CD4-positive, alpha-beta T cell treated with Interferon gamma for 1 hour (primary cell): ENCODE results near the gene PRKG1.

Source experiments
- DNase-seq: peaks from one replicate; pipeline ENCODE4 v3.0.0-alpha.2; 2020

Gene PRKG1

GRCh38 chr10:51077074-51077473, 2.8 kb downstream of the PRKG1 start:
- DNase-seq, result no peak

- DNase-seq, result no peak
These were observed 3.2 kb downstream of the PRKG1 start for GRCh38 chr10:51077507-51077906.

GRCh38 chr10:51079331-51079730, 5.0 kb downstream of the PRKG1 start:
- no peak for DNase-seq

GRCh38 chr10:51079766-51080165, 5.5 kb downstream of the PRKG1 start:
- DNase-seq, result no peak

- DNase-seq, result no peak
These were observed 6.2 kb downstream of the PRKG1 start for GRCh38 chr10:51080311-51081006.

- no peak for DNase-seq
These were observed 8.6 kb downstream of the PRKG1 start for GRCh38 chr10:51082857-51083256.

GRCh38 chr10:51083356-51083853, 9.1 kb downstream of the PRKG1 start:
- DNase-seq, result no peak

GRCh38 chr10:51085204-51085603, 10.9 kb downstream of the PRKG1 start:
- no peak for DNase-seq

GRCh38 chr10:51086710-51087109, 12.4 kb downstream of the PRKG1 start:
- no peak for DNase-seq

- no peak for DNase-seq
These were observed 12.8 kb downstream of the PRKG1 start for GRCh38 chr10:51087114-51087513.

- DNase-seq, result no peak
These were observed 15.9 kb downstream of the PRKG1 start for GRCh38 chr10:51090190-51090589.

GRCh38 chr10:51092402-51092801, 18.1 kb downstream of the PRKG1 start:
- no peak for DNase-seq

- no peak for DNase-seq
These were observed 21.2 kb downstream of the PRKG1 start for GRCh38 chr10:51095444-51095843.

GRCh38 chr10:51097546-51097945, 23.3 kb downstream of the PRKG1 start:
- DNase-seq, result no peak

- no peak for DNase-seq
These were observed 25.9 kb downstream of the PRKG1 start for GRCh38 chr10:51100221-51100620.

GRCh38 chr10:51103554-51104217, 29.4 kb downstream of the PRKG1 start:
- DNase-seq, result no peak

- no peak for DNase-seq
These were observed 32.1 kb downstream of the PRKG1 start for GRCh38 chr10:51106311-51106945.

- no peak for DNase-seq
These were observed 34.1 kb downstream of the PRKG1 start for GRCh38 chr10:51108406-51108805.

- DNase-seq, result no peak
These were observed 35.7 kb downstream of the PRKG1 start for GRCh38 chr10:51109801-51110533.

- DNase-seq, result no peak
These were observed 37.7 kb downstream of the PRKG1 start for GRCh38 chr10:51112013-51112412.

- DNase-seq, result no peak
These were observed 38.7 kb downstream of the PRKG1 start for GRCh38 chr10:51113007-51113406.

- DNase-seq, result no peak
These were observed 42.9 kb downstream of the PRKG1 start for GRCh38 chr10:51117053-51117660.

GRCh38 chr10:51117794-51118193, 43.5 kb downstream of the PRKG1 start:
- DNase-seq, result no peak
